AG09309 (cell line): ENCODE measurements around the gene COL18A1.
"Not testable (repeated sequence)": the region's sequence is repeated elsewhere in the genome, so short reads cannot be mapped to it uniquely, and the experiment has no call there.

Experiments used
- DNase-seq: peaks from one replicate; pipeline ENCODE4 v3.0.0-alpha.2; 2010; ENCODE audit warnings: low read depth
- H3K4me3 ChIP-seq: 2 replicates; pipeline ENCODE4 v1.5.1; 2011; ENCODE audit warnings: mild to moderate bottlenecking, low read depth, low read length, moderate library complexity; ENCODE audit not compliant: control insufficient read depth
- CTCF ChIP-seq: IDR thresholded peaks from 2 replicates; pipeline ENCODE4 v1.5.1; 2011; ENCODE audit warnings: mild to moderate bottlenecking, low read depth, low read length, inconsistent platforms; ENCODE audit not compliant: insufficient read depth, control insufficient read depth; ENCODE audit errors: missing control alignments

COL18A1 gene

DNA sequence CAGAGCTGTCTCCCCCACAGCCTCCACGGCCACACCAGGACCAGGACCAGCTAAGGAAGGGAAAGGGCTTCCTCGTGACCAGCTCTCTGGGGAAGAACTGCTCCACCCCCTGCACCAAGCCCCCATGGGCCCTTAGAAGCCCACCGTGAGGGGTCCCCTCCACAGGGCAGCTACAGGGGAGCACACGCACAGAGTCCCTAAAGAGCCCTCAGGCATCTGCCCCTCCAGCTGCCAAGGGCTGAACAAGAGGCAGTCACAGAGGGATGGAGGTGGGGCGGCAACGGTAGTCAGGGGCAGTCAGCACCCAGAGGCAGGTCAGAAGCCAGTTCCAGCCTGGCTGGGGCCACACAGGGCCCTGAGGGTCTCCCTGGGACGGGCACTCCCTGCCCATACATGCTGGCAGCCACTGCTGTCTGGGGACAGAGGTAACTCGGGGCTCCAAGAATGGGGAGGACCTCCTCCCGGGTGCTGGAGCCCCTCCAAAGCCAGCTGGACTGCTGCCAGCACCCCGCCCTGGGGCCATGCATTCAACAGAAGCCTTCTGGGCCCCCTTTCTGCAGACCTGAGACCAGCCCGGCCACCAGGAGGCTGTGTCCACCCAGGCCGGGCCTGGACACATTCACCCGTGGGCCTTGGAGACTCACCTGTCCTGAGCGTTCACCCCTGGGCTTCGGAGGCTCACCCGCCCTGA is 118.6 kb downstream of the COL18A1 start:
- TF ChIP-seq CTCF = no peak
- H3K4me3 ChIP-seq = no peak overlapping the region
- DNase-seq = no peak

- no peak for TF ChIP-seq CTCF
- H3K4me3 ChIP-seq = no peak overlapping the region
- DNase-seq = no peak
Observed at GRCh38 chr21:45524756-45525152, 119.8 kb downstream of the COL18A1 start.

- no peak overlapping the region for H3K4me3 ChIP-seq
- TF ChIP-seq CTCF = no peak
- no peak for DNase-seq
Observed at GRCh38 chr21:45525153-45525909, 120.4 kb downstream of the COL18A1 start.

DNA sequence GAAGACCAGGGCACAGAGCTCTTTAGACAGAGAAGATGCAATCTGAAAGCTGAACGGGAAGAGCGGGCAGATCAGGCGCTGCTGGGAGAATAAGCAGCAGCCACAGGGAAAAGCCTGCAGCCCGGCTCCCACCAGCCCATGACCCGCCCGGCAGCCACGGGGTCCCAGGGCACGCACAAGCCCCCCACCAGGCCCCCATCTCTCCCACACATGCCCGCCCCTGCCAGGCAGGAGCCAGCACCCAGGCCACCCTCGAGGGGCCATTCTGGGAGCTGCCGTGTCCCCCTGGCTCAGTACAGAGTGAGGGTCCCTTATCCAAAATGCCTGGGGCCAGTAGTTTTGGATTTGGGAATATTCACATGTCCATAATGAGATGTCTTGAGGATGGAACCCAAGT is 120.9 kb downstream of the COL18A1 start:
- H3K4me3 ChIP-seq = no peak overlapping the region
- no peak for DNase-seq
- TF ChIP-seq CTCF = no peak

- not testable (repeated sequence) for H3K4me3 ChIP-seq, DNase-seq
Observed at GRCh38 chr21:45527151-45527999, 122.4 kb downstream of the COL18A1 start.

- no peak for DNase-seq
- TF ChIP-seq CTCF = no peak
- no peak overlapping the region for H3K4me3 ChIP-seq
Observed at GRCh38 chr21:45528028-45528705, 123.2 kb downstream of the COL18A1 start.
